LNCaP clone FGC (cell line): ENCODE measurements around the gene TPRG1L.

Source experiments
- DNase-seq: peaks from one replicate; pipeline ENCODE4 v3.0.0-alpha.2; 2011; ENCODE audit warnings: low read depth
- H3K4me3 ChIP-seq: 2 replicates; pipeline ENCODE4 v1.5.1; 2011; ENCODE audit warnings: mild to moderate bottlenecking, low read depth, low read length, control low read depth
- TF ChIP-seq, protein P1 (sequence below): IDR thresholded peaks from 2 replicates; pipeline ENCODE4 v1.5.1; 2012; ENCODE audit warnings: mild to moderate bottlenecking; ENCODE audit not compliant: control insufficient read depth, insufficient read depth; ENCODE audit errors: extremely low read depth

Gene TPRG1L

DNA sequence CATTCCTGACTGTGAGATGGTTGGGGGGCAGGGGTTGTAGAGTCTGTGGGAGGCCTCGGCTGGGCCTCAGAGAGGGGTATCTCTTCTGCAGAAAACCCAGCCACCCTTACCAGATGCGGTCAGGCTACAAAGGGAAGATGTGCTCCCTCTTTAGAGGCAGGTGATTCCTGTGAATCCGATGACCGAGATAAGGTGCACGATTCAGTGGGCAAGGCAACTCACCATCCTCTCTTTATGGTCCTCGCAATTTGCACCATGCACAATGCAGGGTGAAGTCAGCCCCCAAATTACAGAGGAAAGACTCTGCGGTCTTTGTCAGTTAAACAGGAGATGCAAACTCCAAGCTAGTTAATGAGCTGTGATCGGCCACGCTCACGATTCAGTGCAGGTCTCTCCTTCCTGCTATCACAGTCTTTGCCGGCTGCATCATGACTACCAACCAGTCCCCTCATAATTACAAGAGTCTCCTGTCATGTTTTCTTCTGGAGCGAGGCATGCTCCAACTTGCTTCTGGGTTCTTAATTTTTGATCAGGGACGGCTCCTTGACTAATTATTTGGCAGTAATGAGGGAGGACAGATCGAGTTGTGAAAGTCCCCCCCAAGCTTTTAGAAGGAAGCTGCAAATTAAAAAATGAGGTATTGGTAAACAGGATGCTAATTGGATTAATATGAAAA is 40.0 kb downstream of the TPRG1L start:
- DNase-seq, result no peak

DNA sequence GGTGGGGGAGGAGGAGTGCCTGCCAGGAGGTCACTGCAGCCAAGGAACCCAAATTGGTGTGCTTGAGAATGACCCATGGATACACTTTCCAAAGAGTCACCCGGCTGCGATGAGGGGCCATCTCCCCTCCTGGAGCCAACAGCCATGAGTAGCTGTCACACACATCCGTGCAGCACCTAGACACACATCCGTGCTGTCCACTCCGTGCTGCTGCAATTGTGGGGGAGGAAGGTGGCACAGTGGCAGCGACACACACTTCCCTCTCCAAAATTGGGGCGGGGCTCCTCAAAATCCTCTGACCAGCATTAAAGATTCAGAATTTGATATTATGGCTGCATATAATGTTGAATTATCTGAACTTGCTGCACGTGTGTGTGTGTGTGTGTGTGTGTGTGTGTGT is 43.3 kb downstream of the TPRG1L start:
- no peak overlapping the region for H3K4me3 ChIP-seq
- TF ChIP-seq, protein P1, sequence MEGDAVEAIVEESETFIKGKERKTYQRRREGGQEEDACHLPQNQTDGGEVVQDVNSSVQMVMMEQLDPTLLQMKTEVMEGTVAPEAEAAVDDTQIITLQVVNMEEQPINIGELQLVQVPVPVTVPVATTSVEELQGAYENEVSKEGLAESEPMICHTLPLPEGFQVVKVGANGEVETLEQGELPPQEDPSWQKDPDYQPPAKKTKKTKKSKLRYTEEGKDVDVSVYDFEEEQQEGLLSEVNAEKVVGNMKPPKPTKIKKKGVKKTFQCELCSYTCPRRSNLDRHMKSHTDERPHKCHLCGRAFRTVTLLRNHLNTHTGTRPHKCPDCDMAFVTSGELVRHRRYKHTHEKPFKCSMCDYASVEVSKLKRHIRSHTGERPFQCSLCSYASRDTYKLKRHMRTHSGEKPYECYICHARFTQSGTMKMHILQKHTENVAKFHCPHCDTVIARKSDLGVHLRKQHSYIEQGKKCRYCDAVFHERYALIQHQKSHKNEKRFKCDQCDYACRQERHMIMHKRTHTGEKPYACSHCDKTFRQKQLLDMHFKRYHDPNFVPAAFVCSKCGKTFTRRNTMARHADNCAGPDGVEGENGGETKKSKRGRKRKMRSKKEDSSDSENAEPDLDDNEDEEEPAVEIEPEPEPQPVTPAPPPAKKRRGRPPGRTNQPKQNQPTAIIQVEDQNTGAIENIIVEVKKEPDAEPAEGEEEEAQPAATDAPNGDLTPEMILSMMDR, result no peak
- DNase-seq, result no peak

More for the DNA sequence above, 40.0 kb downstream of the TPRG1L start:
- no peak overlapping the region for H3K4me3 ChIP-seq
- TF ChIP-seq, protein P1, result no peak

DNA sequence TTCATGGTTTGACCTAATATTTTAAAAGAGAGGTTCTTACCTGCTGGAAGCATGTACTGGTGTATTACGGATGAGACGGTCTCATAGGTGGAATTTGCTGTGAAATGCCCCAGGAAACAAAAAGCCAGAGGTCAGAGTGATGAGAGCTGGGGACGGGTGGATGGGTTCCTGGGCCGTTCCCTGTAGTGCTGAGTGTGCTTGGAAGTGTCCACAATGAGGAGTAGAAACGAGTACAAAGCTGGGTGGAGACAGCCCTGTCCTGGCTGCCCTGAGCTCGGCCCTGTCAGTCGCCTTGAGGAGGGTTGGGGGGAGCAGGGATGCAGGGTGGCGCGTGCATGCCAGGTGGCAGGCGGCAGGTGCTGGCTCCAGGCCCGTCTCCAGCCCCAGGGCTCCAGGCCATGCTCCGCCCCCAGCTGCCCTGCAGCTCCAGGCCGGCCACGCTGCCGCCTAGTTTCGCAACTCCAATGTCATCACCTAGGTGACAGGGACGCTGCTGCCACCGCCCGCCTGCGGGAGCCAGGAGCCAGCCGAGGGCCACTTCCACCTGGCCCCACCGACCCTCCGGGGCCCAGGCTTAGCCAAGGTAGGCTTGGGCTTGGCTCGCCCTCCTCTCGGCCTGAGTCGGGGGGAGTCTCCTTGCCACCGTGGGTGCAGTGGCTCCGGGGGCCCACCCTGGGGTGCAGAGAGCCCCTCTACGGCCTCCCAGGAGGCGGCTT is 43.9 kb downstream of the TPRG1L start:
- peak overlapping the region; percentile 22; the same call in 1 of the 2 replicates for H3K4me3 ChIP-seq
- TF ChIP-seq, protein P1, result 0 out of 2 replicates have a peak, but pooled peaks have one; percentile 0
- DNase-seq, result peak; percentile 69

DNA sequence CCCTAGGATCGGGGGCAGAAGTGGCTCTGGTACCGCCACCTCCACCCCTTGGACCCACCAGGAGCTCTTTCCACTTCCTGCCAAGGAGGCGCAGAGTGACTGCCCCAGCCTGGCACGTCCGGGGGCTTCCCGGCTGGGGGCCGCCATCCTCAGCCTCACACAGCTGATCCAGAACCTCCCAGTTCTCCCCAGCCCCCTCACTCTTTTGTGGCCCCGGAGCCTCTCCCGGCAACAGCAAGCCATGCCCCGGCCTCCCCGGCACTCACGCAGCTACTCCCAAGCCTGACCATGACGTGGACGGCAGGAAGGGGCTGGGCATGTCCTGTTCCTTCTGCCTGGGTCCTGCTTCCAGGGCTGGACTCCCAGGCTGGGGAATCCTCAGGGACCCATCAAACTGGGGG is 44.6 kb downstream of the TPRG1L start:
- H3K4me3 ChIP-seq, result no peak overlapping the region
- TF ChIP-seq, protein P1, result no peak
- DNase-seq, result no peak

DNA sequence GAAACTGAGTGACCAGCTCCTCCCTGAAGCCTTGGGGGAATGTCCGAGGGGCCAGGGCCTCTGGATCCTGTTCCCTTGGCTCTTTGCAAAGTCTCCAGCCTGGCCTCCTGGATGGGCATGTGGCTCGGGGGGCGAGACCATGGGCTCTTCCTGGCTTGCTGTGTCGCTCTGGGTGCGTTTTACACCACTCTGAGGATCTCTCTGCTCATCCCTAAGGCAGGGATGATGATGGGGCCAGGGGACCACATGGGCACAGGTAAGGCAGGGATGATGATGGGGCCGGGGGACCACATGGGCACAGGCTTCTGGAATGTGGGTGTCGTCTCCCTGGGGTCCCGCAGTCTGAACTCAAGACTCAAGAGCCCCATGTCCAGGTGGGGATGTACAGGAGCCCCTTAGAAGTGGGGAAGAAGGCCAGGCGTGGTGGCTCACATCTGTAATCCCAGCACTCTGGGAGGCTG is 45.2 kb downstream of the TPRG1L start:
- no peak for DNase-seq
- H3K4me3 ChIP-seq, result no peak overlapping the region
- TF ChIP-seq, protein P1, result no peak

DNA sequence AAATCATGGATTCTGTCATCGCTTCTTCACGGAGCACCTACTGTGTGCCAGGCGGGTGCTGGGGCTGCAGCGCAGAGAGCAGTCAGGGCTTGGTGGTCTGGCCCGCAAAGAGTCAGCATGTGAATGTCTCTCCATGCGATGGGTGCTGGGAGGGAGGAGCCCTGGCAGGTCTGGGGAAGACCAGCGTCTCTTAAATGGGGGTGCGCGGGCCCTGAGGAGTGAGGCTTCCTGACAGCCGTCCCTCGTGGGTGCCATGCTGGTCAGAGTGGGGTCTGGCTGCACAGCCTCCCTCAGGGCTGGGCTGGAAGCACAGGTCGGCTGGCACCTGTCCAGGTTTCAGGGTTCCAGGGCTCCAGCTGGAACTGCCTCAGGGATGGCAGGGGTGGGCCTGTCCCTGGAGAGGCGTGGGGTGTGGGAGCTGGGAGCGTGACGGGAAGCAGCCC is 46.0 kb downstream of the TPRG1L start:
- H3K4me3 ChIP-seq, result no peak overlapping the region
- no peak for DNase-seq
- TF ChIP-seq, protein P1, result no peak
